Measurements from ENCODE around the gene MORN2.

MORN2 gene

GRCh38 chr2:38922902-38923301 lies 47.1 kb downstream of the MORN2 start:
- Histone ChIP-seq H3K9ac (ENCODE audit: low read depth, low read length) (no peak overlapping the region), H3K4me2 (ENCODE audit: insufficient read depth, low read length) (no peak overlapping the region), H3K4me1 (ENCODE audit: insufficient read depth, low read length) (no peaks in the 10 kb centered on the region), H3K27me3 (ENCODE audit: insufficient read depth, low read length, poor library complexity) (no peaks in the 10 kb centered on the region), H3K4me3 (ENCODE audit: low read depth in 1 of 2, low read length in 2 of 2) (no peak overlapping the region), H3K79me2 (ENCODE audit: insufficient read depth, low read length) (no peaks in the 10 kb centered on the region), H4K20me1 (ENCODE audit: insufficient read depth, low read length) (no peaks in the 10 kb centered on the region), H2AFZ (ENCODE audit: low read depth, low read length) (no peak overlapping the region), H3K27ac (ENCODE audit: low read length) (no peak overlapping the region), H3K9me3 (ENCODE audit: insufficient read depth, low read length, severe bottlenecking) (no peaks in the 10 kb centered on the region), H3K36me3 (ENCODE audit: insufficient read depth, low read length) (no peaks in the 10 kb centered on the region)
- no peak for DNase-seq
- ATAC-seq (ENCODE audit: insufficient read depth, low read depth), result no peak
- no peak for TF ChIP-seq EZH2 (IDR thresholded peaks at IDR 0.05; ENCODE audit: borderline replicate concordance, low read depth, low read length, severe bottlenecking)
- no peak for TF ChIP-seq CTCF (IDR thresholded peaks at IDR 0.05; ENCODE audit: borderline replicate concordance, extremely low read depth, low read length, poor library complexity, severe bottlenecking)

DNA sequence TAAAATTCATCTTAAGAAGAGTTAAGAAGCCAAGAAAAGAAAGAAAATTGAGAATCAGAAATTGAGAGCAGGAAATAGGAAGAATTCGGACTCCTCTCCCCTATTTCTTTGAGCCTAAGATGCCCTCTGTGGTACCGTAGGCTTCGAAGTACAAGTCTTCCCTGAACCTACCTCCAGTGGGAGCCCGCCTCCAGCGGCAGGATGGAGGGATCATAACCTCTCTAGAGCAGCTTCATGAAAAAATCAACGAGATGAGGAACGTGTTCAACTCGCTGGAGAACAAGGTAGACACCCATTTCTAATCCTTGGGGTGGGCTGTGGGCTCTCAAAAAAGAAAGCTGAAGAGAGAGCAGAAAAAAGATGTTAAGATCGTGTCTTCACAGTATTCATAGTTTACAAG lies 50.2 kb downstream of the MORN2 start:
- no peak overlapping the region for H3K9ac ChIP-seq (ENCODE audit: low read depth, low read length)
- H3K4me3 ChIP-seq (ENCODE audit: low read depth in 1 of 2, low read length in 2 of 2), result no peak overlapping the region
- H3K36me3 ChIP-seq (ENCODE audit: insufficient read depth, low read length), result no peaks in the 10 kb centered on the region
- H3K79me2 ChIP-seq (ENCODE audit: insufficient read depth, low read length), result no peaks in the 10 kb centered on the region
- ATAC-seq (ENCODE audit: insufficient read depth, low read depth) (no peak), DNase-seq (no peak)
- no peaks in the 10 kb centered on the region for H3K27me3 ChIP-seq (ENCODE audit: insufficient read depth, low read length, poor library complexity)
- no peak overlapping the region for H3K4me2 ChIP-seq (ENCODE audit: insufficient read depth, low read length)
- TF ChIP-seq EZH2 (IDR thresholded peaks at IDR 0.05; ENCODE audit: borderline replicate concordance, low read depth, low read length, severe bottlenecking), result no peak
- TF ChIP-seq CTCF (IDR thresholded peaks at IDR 0.05; ENCODE audit: borderline replicate concordance, extremely low read depth, low read length, poor library complexity, severe bottlenecking), result no peak
- no peaks in the 10 kb centered on the region for H3K9me3 ChIP-seq (ENCODE audit: insufficient read depth, low read length, severe bottlenecking)
- no peaks in the 10 kb centered on the region for H3K4me1 ChIP-seq (ENCODE audit: insufficient read depth, low read length)
- no peaks in the 10 kb centered on the region for H4K20me1 ChIP-seq (ENCODE audit: insufficient read depth, low read length)
- H2AFZ ChIP-seq (ENCODE audit: low read depth, low read length), result no peak overlapping the region
- no peak overlapping the region for H3K27ac ChIP-seq (ENCODE audit: low read length)

DNA sequence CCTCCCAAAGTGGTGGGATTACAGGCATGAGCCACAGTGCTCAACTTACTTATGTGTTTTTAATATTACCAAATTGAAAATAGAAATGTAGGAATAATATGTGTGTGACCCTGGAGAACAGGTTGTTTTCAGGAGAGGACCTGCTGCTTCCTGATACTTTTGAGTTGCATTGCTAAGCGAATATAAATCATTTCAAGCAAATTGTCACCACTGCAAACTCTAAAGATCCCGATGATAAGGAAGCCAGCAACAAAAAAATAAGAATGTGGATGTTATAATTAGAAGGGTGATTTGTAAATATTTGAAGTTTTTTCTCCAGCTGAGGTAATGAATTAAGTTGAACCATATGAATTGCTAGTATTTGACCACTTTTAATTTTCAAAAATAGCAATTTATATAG lies 54.8 kb downstream of the MORN2 start:
- ATAC-seq (ENCODE audit: insufficient read depth, low read depth) (no peak), DNase-seq (no peak)
- H3K4me1 ChIP-seq (ENCODE audit: insufficient read depth, low read length), result no peaks in the 10 kb centered on the region
- no peak overlapping the region for H3K9ac ChIP-seq (ENCODE audit: low read depth, low read length)
- H4K20me1 ChIP-seq (ENCODE audit: insufficient read depth, low read length), result no peaks in the 10 kb centered on the region
- H3K36me3 ChIP-seq (ENCODE audit: insufficient read depth, low read length), result no peaks in the 10 kb centered on the region
- H2AFZ ChIP-seq (ENCODE audit: low read depth, low read length), result no peak overlapping the region
- H3K27ac ChIP-seq (ENCODE audit: low read length), result no peak overlapping the region
- TF ChIP-seq CTCF (IDR thresholded peaks at IDR 0.05; ENCODE audit: borderline replicate concordance, extremely low read depth, low read length, poor library complexity, severe bottlenecking) (no peak), EZH2 (IDR thresholded peaks at IDR 0.05; ENCODE audit: borderline replicate concordance, low read depth, low read length, severe bottlenecking) (no peak)
- H3K4me2 ChIP-seq (ENCODE audit: insufficient read depth, low read length), result no peak overlapping the region
- no peak overlapping the region for H3K4me3 ChIP-seq (ENCODE audit: low read depth in 1 of 2, low read length in 2 of 2)
- no peaks in the 10 kb centered on the region for H3K27me3 ChIP-seq (ENCODE audit: insufficient read depth, low read length, poor library complexity)
- no peaks in the 10 kb centered on the region for H3K79me2 ChIP-seq (ENCODE audit: insufficient read depth, low read length)
- H3K9me3 ChIP-seq (ENCODE audit: insufficient read depth, low read length, severe bottlenecking), result no peaks in the 10 kb centered on the region
